Nephron (organoid): Measurements from ENCODE around the gene PET100.

ENCODE experiments used
- H3K27ac Mint-ChIP-seq, 3 experiments: 2 replicates each; pipeline ENCODE4 v1.8.0; 2020; ENCODE audit warnings: mixed read lengths in 3 of 3, mild to moderate bottlenecking in 2 of 3, moderate library complexity in 1 of 3
- H3K27me3 Mint-ChIP-seq: 2 replicates; pipeline ENCODE4 v1.8.0; 2021; ENCODE audit warnings: low read depth, mild to moderate bottlenecking, moderate library complexity, mixed read lengths
- H3K36me3 Mint-ChIP-seq: 2 replicates; pipeline ENCODE4 v1.8.0; 2020; ENCODE audit warnings: low read depth, mixed read lengths
- H3K4me1 Mint-ChIP-seq: 2 replicates; pipeline ENCODE4 v1.8.0; 2020; ENCODE audit warnings: mixed read lengths
- H3K4me3 Mint-ChIP-seq, 3 experiments: 2 replicates each; pipeline ENCODE4 v1.8.0; 2020; ENCODE audit warnings: mild to moderate bottlenecking in 3 of 3, mixed read lengths in 3 of 3, moderate library complexity in 2 of 3
- H3K9me3 Mint-ChIP-seq: 2 replicates; pipeline ENCODE4 v1.8.0; 2020; ENCODE audit warnings: mixed read lengths
- CTCF ChIP-seq, 3 experiments: fragments of 200-600 bp; sonication (generic); IDR thresholded peaks; one replicate each; pipeline ENCODE4 v1.5.0; 2021; ENCODE audit warnings: antibody characterized with exemption in 3 of 3; ENCODE audit not compliant: unreplicated experiment in 3 of 3

PET100 gene

GRCh38 chr19:7644550-7644877 lies 14.9 kb downstream of the PET100 start:
- Mint-ChIP-seq H3K36me3 (no peaks in the 10 kb centered on the region), H3K27ac (no peak overlapping the region), H3K4me1 (no peaks in the 10 kb centered on the region), H3K9me3 (no peaks in the 10 kb centered on the region), H3K27me3 (no peaks in the 10 kb centered on the region), H3K4me3 (no peak overlapping the region)
- no peak for TF ChIP-seq CTCF (IDR thresholded peaks at IDR 0.05; ENCODE audit: unreplicated experiment in 3 of 3)

- no peak overlapping the region for H3K4me3 Mint-ChIP-seq
- H3K4me1 Mint-ChIP-seq, result no peaks in the 10 kb centered on the region
- H3K9me3 Mint-ChIP-seq, result no peaks in the 10 kb centered on the region
- H3K27ac Mint-ChIP-seq, result no peak overlapping the region
- no peak for TF ChIP-seq CTCF (IDR thresholded peaks at IDR 0.05; ENCODE audit: unreplicated experiment in 3 of 3)
- peaks cover 4% of the 10 kb centered on the region for H3K27me3 Mint-ChIP-seq
- no peaks in the 10 kb centered on the region for H3K36me3 Mint-ChIP-seq
These were observed 15.6 kb downstream of the PET100 start for GRCh38 chr19:7645163-7645562.

- Mint-ChIP-seq H3K9me3 (no peaks in the 10 kb centered on the region), H3K27me3 (peaks cover 4% of the 10 kb centered on the region), H3K4me3 (no peak overlapping the region), H3K36me3 (no peaks in the 10 kb centered on the region), H3K4me1 (no peaks in the 10 kb centered on the region), H3K27ac (no peak overlapping the region)
- no peak for TF ChIP-seq CTCF (IDR thresholded peaks at IDR 0.05; ENCODE audit: unreplicated experiment in 3 of 3)
These were observed 16.2 kb downstream of the PET100 start for GRCh38 chr19:7645656-7646425.

- TF ChIP-seq CTCF (IDR thresholded peaks at IDR 0.05; ENCODE audit: unreplicated experiment in 3 of 3), result no peak
- H3K36me3 Mint-ChIP-seq, result no peaks in the 10 kb centered on the region
- H3K4me3 Mint-ChIP-seq, result no peak overlapping the region
- H3K4me1 Mint-ChIP-seq, result no peaks in the 10 kb centered on the region
- H3K27ac Mint-ChIP-seq, result no peak overlapping the region
- no peaks in the 10 kb centered on the region for H3K9me3 Mint-ChIP-seq
- peaks cover 4% of the 10 kb centered on the region for H3K27me3 Mint-ChIP-seq
These were observed 16.8 kb downstream of the PET100 start for GRCh38 chr19:7646426-7646700.

GRCh38 chr19:7647156-7647555 lies 17.6 kb downstream of the PET100 start:
- TF ChIP-seq CTCF (IDR thresholded peaks at IDR 0.05; ENCODE audit: unreplicated experiment in 3 of 3), result no peak
- H3K27ac Mint-ChIP-seq, result no peak overlapping the region
- H3K4me1 Mint-ChIP-seq, result peaks cover 3% of the 10 kb centered on the region
- H3K9me3 Mint-ChIP-seq, result no peaks in the 10 kb centered on the region
- H3K4me3 Mint-ChIP-seq, result no peak overlapping the region
- H3K36me3 Mint-ChIP-seq, result no peaks in the 10 kb centered on the region
- H3K27me3 Mint-ChIP-seq, result peaks cover 8% of the 10 kb centered on the region

- no peak overlapping the region for H3K4me3 Mint-ChIP-seq
These were observed 18.8 kb downstream of the PET100 start for GRCh38 chr19:7648265-7649014.

More at GRCh38 chr19:7648265-7649014, 18.8 kb downstream of the PET100 start:
- H3K36me3 Mint-ChIP-seq, result no peaks in the 10 kb centered on the region
- no peaks in the 10 kb centered on the region for H3K9me3 Mint-ChIP-seq
- no peak for TF ChIP-seq CTCF (IDR thresholded peaks at IDR 0.05; ENCODE audit: unreplicated experiment in 3 of 3)
- no peak overlapping the region for H3K27ac Mint-ChIP-seq
- peaks cover 17% of the 10 kb centered on the region for H3K27me3 Mint-ChIP-seq
- peaks cover 10% of the 10 kb centered on the region for H3K4me1 Mint-ChIP-seq
